K562 (cell line): ENCODE results near the gene IL36RN. TPM values are rescaled to one million over a fixed set of nuclear protein-coding genes. Genes with fewer than 3 reads are reported as not detected.

Source experiments
- ATAC-seq: fragments of 200-7000 bp; cut with Tn5 transposase; 3 replicates; pipeline ENCODE4 v1.9.1; 2020; ENCODE audit warnings: moderate library complexity
- BruUV-seq: library from RNA; stranded (reverse); fragments of 400-500 nt; replicated peaks from 2 replicates; lab custom pipeline; 2021; lab: Mats Ljungman, UMichigan
- CTCF ChIA-PET: fragments of 300-600 bp; formaldehyde crosslinking; extraction: SDS; loops from one replicate; lab custom pipeline; 2021; ENCODE audit warnings: low intra/inter-chr PET ratio; lab: Yijun Ruan, JAX
- POLR2A ChIA-PET: fragments of 300-600, 350-650 bp; sonication (Branson Sonifier 250); formaldehyde crosslinking; extraction: SDS; loops from one replicate; lab custom pipeline; 2021; ENCODE audit warnings: antibody characterized with exemption, inconsistent platforms; lab: Yijun Ruan, JAX
- DNase-seq, 4 experiments: peaks; one replicate each; pipeline versions ENCODE4 v3.0.0 to v3.0.0-alpha.2; 2011 to 2018; ENCODE audit warnings: low spot score in 3 of 4, mixed read lengths in 3 of 4; ENCODE audit errors: extremely low read depth in 1 of 4
- FAIRE-seq: peaks from 2 replicates; lab custom pipeline; 2011; peaks lifted over from hg19 to GRCh38; lab: Jason Lieb, UNC
- H2AFZ ChIP-seq: 2 replicates; pipeline ENCODE4 v1.6.0; 2011; ENCODE audit warnings: low read depth, low read length, control low read depth, inconsistent platforms
- H3K27ac ChIP-seq: fragments of 200-600 bp; 3 replicates; pipeline ENCODE4 v1.8.0; 2011; ENCODE audit warnings: low read depth, mild to moderate bottlenecking, control low read depth, inconsistent platforms, low read length, moderate library complexity, mixed read lengths; ENCODE audit errors: extremely low read depth
- H3K27me3 ChIP-seq, 2 experiments: fragments of 300-600 bp in 1 of 2; 2 replicates in 1 of 2; 3 replicates in 1 of 2; pipeline versions ENCODE4 v1.6.0 to v1.8.0; 2011; ENCODE audit warnings: inconsistent platforms in 2 of 2, low read length in 2 of 2, mild to moderate bottlenecking in 1 of 2, mixed read lengths in 1 of 2, moderate library complexity in 1 of 2; ENCODE audit not compliant: control insufficient read depth in 2 of 2, insufficient read depth in 2 of 2
- H3K36me3 ChIP-seq: fragments of 300-600 bp; 3 replicates; pipeline ENCODE4 v1.8.0; 2011; ENCODE audit warnings: mild to moderate bottlenecking, low read length, inconsistent platforms; ENCODE audit not compliant: control insufficient read depth, insufficient read depth
- H3K4me1 ChIP-seq, 2 experiments: fragments of 200-600 bp in 1 of 2; replicated peaks in 1 of 2; 2 replicates in 1 of 2; 3 replicates in 1 of 2; pipeline versions ENCODE4 v1.5.1 to v1.8.0; 2011; ENCODE audit warnings: inconsistent platforms in 2 of 2, low read length in 2 of 2, mild to moderate bottlenecking in 1 of 2, mixed read lengths in 1 of 2, moderate library complexity in 1 of 2; ENCODE audit not compliant: control insufficient read depth in 2 of 2, insufficient read depth in 2 of 2
- H3K4me2 ChIP-seq: 2 replicates; pipeline ENCODE4 v1.6.1; 2011; ENCODE audit warnings: low read length, control low read depth, inconsistent platforms, mixed read lengths; ENCODE audit not compliant: insufficient read depth
- H3K4me3 ChIP-seq: fragments of 200-600 bp; sonication (generic), shearing (Covaris generic); 2 replicates; pipeline ENCODE4 v1.5.1; 2016; ENCODE audit warnings: control low read depth, inconsistent platforms
- H3K79me2 ChIP-seq: fragments of 200-600 bp; 3 replicates; pipeline ENCODE4 v1.8.0; 2011; ENCODE audit warnings: low read length, inconsistent platforms; ENCODE audit not compliant: control insufficient read depth, insufficient read depth
- H3K9ac ChIP-seq, 2 experiments: 2 replicates each; pipeline versions ENCODE4 v1.6.0 to v1.6.1; 2011; ENCODE audit warnings: low read depth in 2 of 2, low read length in 2 of 2, control low read depth in 1 of 2, inconsistent platforms in 1 of 2, mild to moderate bottlenecking in 1 of 2, mixed read lengths in 1 of 2; ENCODE audit not compliant: insufficient read depth in 1 of 2
- H3K9me1 ChIP-seq: one replicate; pipeline ENCODE4 v1.6.0; 2011; ENCODE audit warnings: inconsistent platforms, mild to moderate bottlenecking, low read length, moderate library complexity; ENCODE audit not compliant: control insufficient read depth, insufficient read depth
- H3K9me3 ChIP-seq: replicated peaks from 2 replicates; pipeline ENCODE4 v1.5.1; 2011; ENCODE audit warnings: low read depth, low read length, inconsistent platforms; ENCODE audit not compliant: control insufficient read depth, insufficient read depth
- H4K20me1 ChIP-seq: replicated peaks from 2 replicates; pipeline ENCODE4 v1.6.1; 2011; ENCODE audit warnings: low read length, inconsistent platforms, mixed read lengths; ENCODE audit not compliant: control insufficient read depth, insufficient read depth
- DDX20 ChIP-seq: fragments of 450-650 bp; IDR thresholded peaks from 2 replicates; pipeline ENCODE4 v1.6.1; 2016; ENCODE audit warnings: missing genetic modification characterization, low read depth, mild to moderate bottlenecking, missing compliant biosample characterization, moderate library complexity
- HLTF ChIP-seq: fragments of 450-650 bp; IDR thresholded peaks from 2 replicates; pipeline ENCODE4 v1.6.1; 2016
- LCOR ChIP-seq: sonication (generic); formaldehyde crosslinking; IDR thresholded peaks from 2 replicates; pipeline ENCODE4 v1.8.0; 2022; ENCODE audit warnings: mild to moderate bottlenecking, missing genetic modification reagents
- MEF2D ChIP-seq: conservative IDR thresholded peaks from 2 replicates; pipeline ENCODE4 v1.6.1; 2016; ENCODE audit warnings: low read depth, missing genetic modification characterization, missing compliant biosample characterization
- NR2C1 ChIP-seq, 2 experiments: fragments of 450-650 bp; IDR thresholded peaks; 2 replicates each; pipeline ENCODE4 v1.6.1; 2017; ENCODE audit warnings: mild to moderate bottlenecking in 2 of 2, antibody characterized with exemption in 1 of 2, inconsistent platforms in 1 of 2, missing compliant biosample characterization in 1 of 2, missing genetic modification characterization in 1 of 2
- RREB1 ChIP-seq: fragments of 250-450 bp; sonication (Bioruptor Pico); IDR thresholded peaks from 2 replicates; pipeline ENCODE4 v1.4.0; 2020
- TAF9B ChIP-seq: fragments of 450-650 bp; IDR thresholded peaks from 2 replicates; pipeline ENCODE4 v1.6.1; 2018; ENCODE audit warnings: mild to moderate bottlenecking; ENCODE audit not compliant: partially characterized antibody
- ZNF41 ChIP-seq: fragments of 250-450 bp; sonication (Bioruptor Pico); conservative IDR thresholded peaks from 2 replicates; pipeline ENCODE4 v1.4.0; 2020; ENCODE audit warnings: mild to moderate bottlenecking
- WGBS: fragments of 100-300 bp; shearing (Covaris generic); methylation state at CpG from one replicate; pipeline ENCODE4 v1.1.6; 2016; ENCODE audit warnings: low coverage, mixed read lengths; ENCODE audit not compliant: insufficient coverage; ENCODE audit errors: missing lambda C conversion rate; 5-methylcytosine and 5-hydroxymethylcytosine counted together
- in situ Hi-C: fragments of 300-500 bp; cut with MboI; formaldehyde crosslinking; loops from 4 replicates; pipeline ENCODE4 v1.15.0; 2018; ENCODE audit warnings: inconsistent platforms, mixed read lengths
- intact Hi-C: fragments of 100-400 bp; cut with micrococcal nuclease; formaldehyde crosslinking; loops from 2 replicates; pipeline ENCODE4 v1.14.2; 2022
- polyA plus RNA-seq, 8 experiments: library from polyadenylated mRNA; depleted of rRNA in 4 of 8; stranded (reverse) in 5 of 8; unstranded in 3 of 8; fragments of >200 nt; fragmentation: Nextera tagmentation in 2 of 8; fragmentation: Illumina TruSeq in 1 of 8; extraction: Ambion mirVana in 2 of 8; extraction: Trizol in 1 of 8; gene quantifications; 2 replicates each; pipeline versions ENCODE4 v1.2.1 to v1.2.3, GENCODE V29; 2011 to 2014; ENCODE audit warnings: inconsistent platforms in 1 of 8, missing spikeins in 1 of 8
- total RNA-seq, 7 experiments: library from RNA; depleted of rRNA in 6 of 7; stranded (reverse); fragments of >200 nt in 6 of 7; fragmentation: Illumina TruSeq in 2 of 7; extraction: Trizol in 2 of 7; gene quantifications; 2 replicates each; pipeline versions ENCODE4 v1.2.1 to v1.2.3, GENCODE V29; 2011 to 2021; ENCODE audit warnings: low replicate concordance in 1 of 7

The IL36RN gene
- total and polyA plus RNA-seq, 9 of the 15 experiments (the other 6 are each of a cell fraction or from before 2014, with no cell fraction given), result not detected

GRCh38 chr2:113011108-113011507 is 47.9 kb upstream of the IL36RN start:
- TF ChIP-seq TAF9B, result no peak
- peak; percentile 98 for TF ChIP-seq ZNF41
- Histone ChIP-seq H3K79me2 (no peaks in the 10 kb centered on the region), H2AFZ (peak overlapping the region; percentile 21), H3K4me2 (no peak overlapping the region), H3K36me3 (no peaks in the 10 kb centered on the region), H3K27ac (no peak overlapping the region), H3K9ac (no peak overlapping the region), H3K9me1 (no peaks in the 10 kb centered on the region), H3K4me1 (peaks cover 4 to 19% of the 10 kb centered on the region in 2 experiments), H3K4me3 (no peak overlapping the region), H3K9me3 (peaks cover 3% of the 10 kb centered on the region; the same call in 1 of the 2 replicates), H3K27me3 (no peaks in the 10 kb centered on the region), H4K20me1 (no peaks in the 10 kb centered on the region)
- POLR2A ChIA-PET, result no interaction called here
- no peak for DNase-seq
- ATAC-seq, result no peak
- FAIRE-seq, result no peak
- 92% methylated on average over 1 of the region's 1 CpG for WGBS
- intact Hi-C loops, result no loop called here
- in situ Hi-C loops, result no loop called here
- CTCF ChIA-PET, result no interaction called here
- BruUV-seq, result no TSS peak

DNA sequence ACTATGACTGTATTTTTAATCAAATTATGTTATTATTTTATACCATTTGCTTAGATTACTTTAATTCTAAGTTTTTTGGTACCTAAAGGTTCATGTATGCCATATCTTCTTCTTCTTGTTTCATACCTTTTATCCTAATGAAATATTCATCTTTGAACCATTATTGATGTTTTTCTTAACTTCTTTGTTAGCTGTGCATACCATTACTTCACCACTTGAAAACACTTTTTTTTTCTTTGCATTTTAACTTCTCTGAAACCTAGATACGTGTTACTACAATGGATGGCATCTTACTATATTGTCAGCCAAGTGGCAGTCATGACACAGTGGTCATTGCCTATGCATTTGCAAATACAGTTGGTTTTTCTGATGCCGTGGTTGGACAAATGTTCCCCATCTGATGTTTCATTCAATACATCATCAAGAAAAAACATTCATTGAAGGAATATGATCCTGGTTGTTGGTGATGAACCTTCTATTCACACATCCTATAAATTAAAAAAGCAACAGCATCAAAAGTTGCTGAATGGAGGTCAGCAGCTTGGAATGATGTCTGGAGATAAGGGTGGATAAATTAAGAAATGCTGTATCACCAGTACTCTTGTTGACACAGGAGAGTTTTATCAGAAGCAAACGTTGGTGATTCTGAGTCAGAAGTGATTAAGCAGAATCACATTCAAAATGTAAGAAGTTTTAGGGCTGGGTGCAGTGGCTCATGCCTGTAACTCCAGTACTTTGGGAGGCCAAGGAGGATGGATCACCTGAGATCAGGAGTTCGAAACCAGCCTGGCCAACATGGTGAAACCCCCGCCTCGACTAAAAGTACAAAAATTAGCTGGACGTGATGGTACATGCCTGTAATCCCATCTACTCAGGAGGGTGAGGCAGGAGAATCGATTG is 46.3 kb upstream of the IL36RN start:
- in situ Hi-C loops, result no loop called here
- CTCF ChIA-PET, result no interaction called here
- intact Hi-C loops, result no loop called here
- no peaks in the 10 kb centered on the region for H4K20me1 ChIP-seq
- H3K9ac ChIP-seq, result peak overlapping the region in 1 of 2 experiments; percentile 47; a peak in 3 of 4 replicates
- H3K9me1 ChIP-seq, result no peaks in the 10 kb centered on the region
- POLR2A ChIA-PET, result interaction anchor here (1.2 kb wide), 1 partner anchor 13 kb away, joined by 4 read pairs; no protein-coding TSS in a partner anchor
- FAIRE-seq, result peak; percentile 92
- H3K4me1 ChIP-seq, result peaks cover 4 to 19% of the 10 kb centered on the region in 2 experiments
- peak overlapping the region; percentile 40 for H3K4me2 ChIP-seq
- no TSS peak for BruUV-seq
- H3K4me3 ChIP-seq, result no peak overlapping the region
- peak overlapping the region; percentile 81 for H3K27ac ChIP-seq
- peak; percentile 58 to 89 (median 72) for DNase-seq
- peaks cover 3% of the 10 kb centered on the region; the same call in 1 of the 2 replicates for H3K9me3 ChIP-seq
- peak overlapping the region; percentile 70 for H2AFZ ChIP-seq
- H3K27me3 ChIP-seq, result no peaks in the 10 kb centered on the region
- no peaks in the 10 kb centered on the region for H3K36me3 ChIP-seq
- no peaks in the 10 kb centered on the region for H3K79me2 ChIP-seq
- peak; percentile 96 for ATAC-seq
- WGBS, result under 1% methylated on average over 8 of the region's 8 CpGs
- TF ChIP-seq LCOR (CRISPR knock-in tag) (peak; percentile 39; the same call in 1 of the 2 replicates), MEF2D (tag) (peak; percentile 97), RREB1 (CRISPR knock-in tag) (peak; percentile 67; the same call in 1 of the 2 replicates), NR2C1 (IDR thresholded peaks at IDR 0.05) (peak; percentile 35; the same call in 1 of the 2 replicates), NR2C1 (tag; IDR thresholded peaks at IDR 0.05) (peak; percentile 67), HLTF (no peak), DDX20 (tag) (no peak)
